ENCODE measurements around the gene REC8. TPM values are rescaled to one million over a fixed set of nuclear protein-coding genes. Genes with fewer than 3 reads are reported as not detected.
"Not testable (repeated sequence)": the region's sequence is repeated elsewhere in the genome, so short reads cannot be mapped to it uniquely, and the experiment has no call there.

Gene REC8
- total RNA-seq, 1 donor from 2014 or later, result 1.1 TPM

DNA sequence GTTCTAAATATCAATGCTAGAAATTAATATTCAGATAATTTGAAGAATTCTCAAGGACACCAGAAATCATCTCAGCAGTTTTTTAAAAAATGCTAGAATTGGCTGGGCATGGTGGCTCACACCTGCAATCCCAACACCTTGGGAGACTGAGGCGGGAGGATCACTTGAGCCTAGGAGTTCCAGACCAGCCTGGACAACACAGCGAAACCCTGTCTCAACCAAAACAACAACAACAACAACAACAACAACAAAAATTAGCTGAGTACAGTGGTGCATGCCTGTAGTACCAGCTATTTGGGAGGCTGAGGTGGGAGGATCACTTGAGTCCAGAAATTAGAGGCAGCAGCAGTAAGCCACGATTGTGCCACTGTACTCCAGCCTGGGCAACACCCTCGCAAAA is 47.2 kb downstream of the REC8 start:
- FAIRE-seq, result no peak

DNA sequence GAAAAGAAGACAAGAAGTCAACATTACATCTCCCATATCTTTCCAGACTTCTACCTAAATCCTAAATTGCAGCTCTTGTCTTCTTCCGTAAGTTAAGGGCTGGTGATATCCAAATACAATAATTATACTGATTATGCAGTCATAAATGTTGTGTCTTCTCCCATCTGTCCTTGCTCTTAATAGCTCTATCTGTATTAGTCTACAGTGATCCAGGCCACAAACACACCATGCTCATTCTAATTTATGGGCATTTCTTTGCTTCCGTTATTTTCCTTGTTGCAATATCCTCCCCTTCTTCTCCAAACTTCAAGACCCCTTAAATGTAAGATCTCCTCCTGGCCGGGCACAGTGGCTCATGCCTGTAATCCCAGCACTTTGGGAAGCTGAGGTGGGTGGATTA is 47.6 kb downstream of the REC8 start:
- H3K27me3 ChIP-seq (ENCODE audit: control insufficient read depth, insufficient read depth, low read length), result no peaks in the 10 kb centered on the region
- FAIRE-seq, result no peak
- DNase-seq (ENCODE audit: low read depth), result no peak
- TF ChIP-seq, protein P1, sequence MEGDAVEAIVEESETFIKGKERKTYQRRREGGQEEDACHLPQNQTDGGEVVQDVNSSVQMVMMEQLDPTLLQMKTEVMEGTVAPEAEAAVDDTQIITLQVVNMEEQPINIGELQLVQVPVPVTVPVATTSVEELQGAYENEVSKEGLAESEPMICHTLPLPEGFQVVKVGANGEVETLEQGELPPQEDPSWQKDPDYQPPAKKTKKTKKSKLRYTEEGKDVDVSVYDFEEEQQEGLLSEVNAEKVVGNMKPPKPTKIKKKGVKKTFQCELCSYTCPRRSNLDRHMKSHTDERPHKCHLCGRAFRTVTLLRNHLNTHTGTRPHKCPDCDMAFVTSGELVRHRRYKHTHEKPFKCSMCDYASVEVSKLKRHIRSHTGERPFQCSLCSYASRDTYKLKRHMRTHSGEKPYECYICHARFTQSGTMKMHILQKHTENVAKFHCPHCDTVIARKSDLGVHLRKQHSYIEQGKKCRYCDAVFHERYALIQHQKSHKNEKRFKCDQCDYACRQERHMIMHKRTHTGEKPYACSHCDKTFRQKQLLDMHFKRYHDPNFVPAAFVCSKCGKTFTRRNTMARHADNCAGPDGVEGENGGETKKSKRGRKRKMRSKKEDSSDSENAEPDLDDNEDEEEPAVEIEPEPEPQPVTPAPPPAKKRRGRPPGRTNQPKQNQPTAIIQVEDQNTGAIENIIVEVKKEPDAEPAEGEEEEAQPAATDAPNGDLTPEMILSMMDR (IDR thresholded peaks at IDR 0.05; ENCODE audit: insufficient read depth, low read length, severe bottlenecking), result no peak
- peaks cover 1% of the 10 kb centered on the region for H3K36me3 ChIP-seq (ENCODE audit: control insufficient read depth, insufficient read depth, low read length)
- H3K4me3 ChIP-seq (ENCODE audit: low read depth, low read length), result no peak overlapping the region

More for the DNA sequence above, 47.2 kb downstream of the REC8 start:
- Histone ChIP-seq H3K36me3 (ENCODE audit: control insufficient read depth, insufficient read depth, low read length) (peaks cover 1% of the 10 kb centered on the region), H3K4me3 (ENCODE audit: low read depth, low read length) (no peak overlapping the region), H3K27me3 (ENCODE audit: control insufficient read depth, insufficient read depth, low read length) (no peaks in the 10 kb centered on the region)
- TF ChIP-seq, protein P1 (IDR thresholded peaks at IDR 0.05; ENCODE audit: insufficient read depth, low read length, severe bottlenecking), result no peak
- DNase-seq (ENCODE audit: low read depth), result no peak

DNA sequence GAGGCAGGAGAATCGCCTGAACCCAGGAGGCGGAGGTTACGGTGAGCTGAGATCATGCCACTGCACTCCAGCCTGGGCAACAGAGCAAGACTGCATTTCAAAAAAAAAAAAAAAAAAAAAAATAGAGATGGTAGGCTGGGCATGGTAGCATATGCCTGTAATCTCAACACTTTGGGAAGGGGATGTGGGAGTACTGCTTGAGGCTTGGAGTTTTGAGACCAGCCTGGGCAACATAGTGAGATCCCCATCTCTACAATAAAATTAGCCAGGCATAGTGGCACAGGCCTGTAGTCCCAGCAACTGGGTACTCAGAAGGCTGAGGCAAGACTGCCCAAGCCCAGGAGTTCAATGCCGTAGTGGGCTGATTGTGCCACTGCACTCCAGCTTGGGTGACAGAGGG is 51.1 kb downstream of the REC8 start:
- H3K27me3 ChIP-seq (ENCODE audit: control insufficient read depth, insufficient read depth, low read length); DNase-seq (ENCODE audit: low read depth); H3K36me3 ChIP-seq (ENCODE audit: control insufficient read depth, insufficient read depth, low read length); H3K4me3 ChIP-seq (ENCODE audit: low read depth, low read length); FAIRE-seq: not testable (repeated sequence)

DNA sequence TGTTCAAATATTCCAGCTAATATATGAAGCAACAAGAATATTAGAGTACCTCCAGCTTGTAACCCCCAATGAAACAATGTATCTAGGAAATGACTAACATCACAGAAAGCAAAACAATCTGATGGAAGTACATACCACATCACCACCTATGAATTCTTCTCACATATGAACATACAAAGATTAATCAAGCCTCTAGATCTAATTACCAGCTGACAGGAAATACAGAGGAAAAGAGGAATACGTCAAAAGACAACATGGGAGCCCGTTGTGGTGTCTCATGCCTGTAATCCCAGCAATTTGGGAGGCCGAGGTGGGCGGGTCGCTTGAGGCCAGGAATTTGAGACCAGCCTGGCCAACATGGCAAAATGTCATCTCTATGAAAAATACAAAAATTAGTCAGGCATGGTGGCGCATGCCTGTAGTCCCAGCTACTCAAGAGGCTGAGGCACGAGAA is 52.8 kb downstream of the REC8 start:
- TF ChIP-seq, protein P1 (IDR thresholded peaks at IDR 0.05; ENCODE audit: insufficient read depth, low read length, severe bottlenecking), result no peak
- DNase-seq (ENCODE audit: low read depth) (peak; percentile 97), FAIRE-seq (no peak)
- no peak overlapping the region for H3K4me3 ChIP-seq (ENCODE audit: low read depth, low read length)
- no peaks in the 10 kb centered on the region for H3K27me3 ChIP-seq (ENCODE audit: control insufficient read depth, insufficient read depth, low read length)
- H3K36me3 ChIP-seq (ENCODE audit: control insufficient read depth, insufficient read depth, low read length), result peaks cover 1% of the 10 kb centered on the region

- DNase-seq (ENCODE audit: low read depth) (no peak), FAIRE-seq (no peak)
- peaks cover 3% of the 10 kb centered on the region for H3K36me3 ChIP-seq (ENCODE audit: control insufficient read depth, insufficient read depth, low read length)
- no peaks in the 10 kb centered on the region for H3K27me3 ChIP-seq (ENCODE audit: control insufficient read depth, insufficient read depth, low read length)
- H3K4me3 ChIP-seq (ENCODE audit: low read depth, low read length), result no peak overlapping the region
- TF ChIP-seq, protein P1 (IDR thresholded peaks at IDR 0.05; ENCODE audit: insufficient read depth, low read length, severe bottlenecking), result no peak
Measured at GRCh38 chr14:24226473-24226872, 54.6 kb downstream of the REC8 start.

DNA sequence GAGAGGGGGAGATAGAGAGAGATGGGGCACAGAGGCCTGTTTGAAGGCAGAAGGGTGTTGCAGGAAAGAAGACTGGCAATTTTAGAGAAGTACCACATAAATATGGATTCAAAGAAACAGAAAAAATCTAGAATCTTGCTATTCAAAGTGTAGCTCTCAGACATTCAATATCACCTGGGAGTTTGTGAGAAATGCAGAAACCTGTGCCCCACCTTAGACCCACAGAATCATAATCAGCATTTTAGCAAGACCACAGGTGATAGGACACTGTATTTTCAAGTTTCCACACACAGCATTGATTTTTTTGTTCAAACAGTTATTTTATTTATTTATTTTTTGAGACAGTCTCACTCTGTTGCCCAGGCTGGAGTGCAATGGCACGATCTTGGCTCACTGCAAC is 57.0 kb downstream of the REC8 start:
- FAIRE-seq (no peak), DNase-seq (ENCODE audit: low read depth) (no peak)
- H3K27me3 ChIP-seq (ENCODE audit: control insufficient read depth, insufficient read depth, low read length), result no peaks in the 10 kb centered on the region
- TF ChIP-seq, protein P1 (IDR thresholded peaks at IDR 0.05; ENCODE audit: insufficient read depth, low read length, severe bottlenecking), result no peak
- H3K4me3 ChIP-seq (ENCODE audit: low read depth, low read length), result no peak overlapping the region
- peaks cover 3% of the 10 kb centered on the region for H3K36me3 ChIP-seq (ENCODE audit: control insufficient read depth, insufficient read depth, low read length)

Other genes starting within 250 kb of the REC8 start
- gene DHRS4, start 218.3 kb upstream of the REC8 start, total RNA-seq, result 24.7 and 64.1 TPM in 2 replicates
- gene DHRS4L2, start 183.2 kb upstream of the REC8 start, total RNA-seq, result 5.5 and 30.5 TPM in 2 replicates
- 0.13 TPM in 1 of 2 replicates, not detected in the other for gene CARMIL3, start 120.1 kb upstream of the REC8 start, total RNA-seq
- gene CPNE6, start 100.5 kb upstream of the REC8 start, total RNA-seq, result not detected in 2 replicates
- gene PCK2, start 77.8 kb upstream of the REC8 start, total RNA-seq, result 84.8 and 223 TPM in 2 replicates
- gene DCAF11, start 57.3 kb upstream of the REC8 start, total RNA-seq, result 70.5 and 83.5 TPM in 2 replicates
- 0.64 and 0.79 TPM in 2 replicates for gene NRL, start 57.1 kb upstream of the REC8 start, total RNA-seq
- 0.51 TPM in 1 of 2 replicates, not detected in the other for gene FITM1, start 41.4 kb upstream of the REC8 start, total RNA-seq
- gene PSME1, start 35.9 kb upstream of the REC8 start, total RNA-seq, result 65.0 and 71.8 TPM in 2 replicates
- gene EMC9, start 30.5 kb upstream of the REC8 start, total RNA-seq, result 12.6 and 17.8 TPM in 2 replicates
- gene PSME2, start 25.5 kb upstream of the REC8 start, total RNA-seq, result 26.9 and 37.5 TPM in 2 replicates
- gene RNF31, start 24.6 kb upstream of the REC8 start, total RNA-seq, result 23.3 and 25.8 TPM in 2 replicates
- gene IRF9, start 10.8 kb upstream of the REC8 start, total RNA-seq, result 19.2 and 28.7 TPM in 2 replicates
- 27.0 and 41.9 TPM in 2 replicates for gene IPO4, start 16.7 kb downstream of the REC8 start, total RNA-seq
- gene TM9SF1, start 23.4 kb downstream of the REC8 start, total RNA-seq, result 42.8 and 67.9 TPM in 2 replicates
- gene TSSK4, start 33.6 kb downstream of the REC8 start, total RNA-seq, result 0.26 TPM in 1 of 2 replicates, not detected in the other
- gene CHMP4A, start 41.4 kb downstream of the REC8 start, total RNA-seq, result 48.8 and 69.8 TPM in 2 replicates
- 13.4 and 21.1 TPM in 2 replicates for gene MDP1, start 44.0 kb downstream of the REC8 start, total RNA-seq
- 131 and 330 TPM in 2 replicates for gene NEDD8, start 60.3 kb downstream of the REC8 start, total RNA-seq
- 80.6 and 98.7 TPM in 2 replicates for gene GMPR2, start 60.8 kb downstream of the REC8 start, total RNA-seq
- gene TINF2, start 70.5 kb downstream of the REC8 start, total RNA-seq, result 48.7 and 91.9 TPM in 2 replicates
- 88.7 and 382 TPM in 2 replicates for gene TGM1, start 91.1 kb downstream of the REC8 start, total RNA-seq
- 32.6 and 58.9 TPM in 2 replicates for gene RABGGTA, start 99.5 kb downstream of the REC8 start, total RNA-seq
- gene DHRS1, start 127.7 kb downstream of the REC8 start, total RNA-seq, result 16.6 and 39.6 TPM in 2 replicates
- gene NOP9, start 127.8 kb downstream of the REC8 start, total RNA-seq, result 23.2 and 26.1 TPM in 2 replicates
- gene CIDEB, start 135.9 kb downstream of the REC8 start, total RNA-seq, result 1.2 and 3.9 TPM in 2 replicates
- 10.5 and 17.4 TPM in 2 replicates for gene LTB4R2, start 138.1 kb downstream of the REC8 start, total RNA-seq
- 3.7 and 9.6 TPM in 2 replicates for gene LTB4R, start 139.4 kb downstream of the REC8 start, total RNA-seq
- 0.53 and 0.77 TPM in 2 replicates for gene ADCY4, start 163.0 kb downstream of the REC8 start, total RNA-seq
- 2.4 and 4.7 TPM in 2 replicates for gene RIPK3, start 167.9 kb downstream of the REC8 start, total RNA-seq
- gene NFATC4, start 196.1 kb downstream of the REC8 start, total RNA-seq, result 4.7 and 7.3 TPM in 2 replicates
- gene NYNRIN, start 226.9 kb downstream of the REC8 start, total RNA-seq, result 2.0 and 2.6 TPM in 2 replicates